SK-N-SH treated with all-trans-retinoic acid at 6 μM for 48 hours (cell line): ENCODE data around the gene ARHGAP9.
A peak's percentile ranks its signal among the peaks of the same experiment; 100 is the strongest.

Source experiments
- ESRRG ChIP-seq: fragments of 250-450 bp; sonication (Bioruptor Pico); IDR thresholded peaks from 2 replicates; pipeline ENCODE4 v1.6.1; 2021; ENCODE audit warnings: mild to moderate bottlenecking
- TOX ChIP-seq: fragments of 250-450 bp; sonication (Bioruptor Pico); IDR thresholded peaks from 2 replicates; pipeline ENCODE4 v1.8.0; 2021; ENCODE audit warnings: mild to moderate bottlenecking, moderate library complexity, borderline replicate concordance

- no peak for TF ChIP-seq TOX (CRISPR knock-in tag)
- 0 out of 2 replicates have a peak, but pooled peaks have one; percentile 30 for TF ChIP-seq ESRRG (CRISPR knock-in tag)
These were observed 40.6 kb upstream of the ARHGAP9 start, which contains the start of gene DDIT3 for GRCh38 chr12:57520053-57520818.
